HEK293T (cell line): ENCODE results near the gene CRIP1.

Source experiments
- ARNT ChIP-seq: fragments of 450-650 bp; IDR thresholded peaks from 2 replicates; pipeline ENCODE4 v1.6.1; 2017; ENCODE audit warnings: mild to moderate bottlenecking
- BHLHE40 ChIP-seq: fragments of 450-650 bp; IDR thresholded peaks from 2 replicates; pipeline ENCODE4 v1.6.1; 2016; ENCODE audit warnings: mild to moderate bottlenecking, moderate library complexity, borderline replicate concordance
- CTBP1 ChIP-seq: fragments of 450-650 bp; IDR thresholded peaks from 2 replicates; pipeline ENCODE4 v1.6.1; 2016; ENCODE audit warnings: borderline replicate concordance
- ELF4 ChIP-seq: fragments of 450-650 bp; IDR thresholded peaks from 2 replicates; pipeline ENCODE4 v1.6.1; 2017; ENCODE audit warnings: antibody characterized with exemption
- FOXA1 ChIP-seq: fragments of 450-650 bp; IDR thresholded peaks from 2 replicates; pipeline ENCODE4 v1.6.1; 2016; ENCODE audit warnings: mild to moderate bottlenecking
- FOXK2 ChIP-seq: fragments of 450-650 bp; IDR thresholded peaks from 2 replicates; pipeline ENCODE4 v1.6.1; 2016; ENCODE audit warnings: mild to moderate bottlenecking
- FOXM1 ChIP-seq: fragments of 450-650 bp; IDR thresholded peaks from 2 replicates; pipeline ENCODE4 v1.6.1; 2017; ENCODE audit warnings: mild to moderate bottlenecking, borderline replicate concordance
- LEF1 ChIP-seq: fragments of 450-650 bp; IDR thresholded peaks from 2 replicates; pipeline ENCODE4 v1.6.1; 2017; ENCODE audit warnings: mild to moderate bottlenecking, borderline replicate concordance
- NFRKB ChIP-seq: fragments of 450-650 bp; IDR thresholded peaks from 2 replicates; pipeline ENCODE4 v1.6.1; 2016; ENCODE audit warnings: mild to moderate bottlenecking, moderate library complexity
- PKNOX1 ChIP-seq: fragments of 450-650 bp; IDR thresholded peaks from 2 replicates; pipeline ENCODE4 v1.6.1; 2016
- SP1 ChIP-seq: fragments of 450-650 bp; IDR thresholded peaks from 2 replicates; pipeline ENCODE4 v1.6.1; 2017
- SUZ12 ChIP-seq: fragments of 450-650 bp; IDR thresholded peaks from 2 replicates; pipeline ENCODE4 v1.6.1; 2016; ENCODE audit warnings: mild to moderate bottlenecking
- TARDBP ChIP-seq: fragments of 450-650 bp; IDR thresholded peaks from 2 replicates; pipeline ENCODE4 v1.6.1; 2016
- ZNF384 ChIP-seq: fragments of 450-650 bp; IDR thresholded peaks from 2 replicates; pipeline ENCODE4 v1.6.1; 2016

GRCh38 chr14:105531894-105532623 lies 45.4 kb downstream of the CRIP1 start:
- no peak for TF ChIP-seq ZNF384
- TF ChIP-seq ELF4, result no peak
- no peak for TF ChIP-seq FOXK2
- no peak for TF ChIP-seq LEF1
- no peak for TF ChIP-seq FOXM1
- no peak for TF ChIP-seq ARNT
- no peak for TF ChIP-seq FOXA1
- no peak for TF ChIP-seq SP1
- TF ChIP-seq BHLHE40, result no peak
- no peak for TF ChIP-seq NFRKB
- TF ChIP-seq CTBP1, result no peak
- no peak for TF ChIP-seq TARDBP
- no peak for TF ChIP-seq SUZ12
- no peak for TF ChIP-seq PKNOX1
